Measurements from ENCODE around the gene GCNT2.

- TF ChIP-seq EZH2 (IDR thresholded peaks at IDR 0.05) (no peak), POLR2AphosphoS5 (IDR thresholded peaks at IDR 0.05; ENCODE audit: borderline replicate concordance, low read depth, low read length) (no peak)
Measured at GRCh38 chr6:10658910-10659698, 138.0 kb downstream of the GCNT2 start.
